Measurements from ENCODE around the gene CYS1. TPM values are rescaled to one million over a fixed set of nuclear protein-coding genes. Genes with fewer than 3 reads are reported as not detected.

The CYS1 gene
- total RNA-seq, 1 experiment from 2014 or later: 1.2 TPM

GRCh38 chr2:10095175-10095574 is 15.0 kb upstream of the CYS1 start (continued):
- TF ChIP-seq, protein P1, sequence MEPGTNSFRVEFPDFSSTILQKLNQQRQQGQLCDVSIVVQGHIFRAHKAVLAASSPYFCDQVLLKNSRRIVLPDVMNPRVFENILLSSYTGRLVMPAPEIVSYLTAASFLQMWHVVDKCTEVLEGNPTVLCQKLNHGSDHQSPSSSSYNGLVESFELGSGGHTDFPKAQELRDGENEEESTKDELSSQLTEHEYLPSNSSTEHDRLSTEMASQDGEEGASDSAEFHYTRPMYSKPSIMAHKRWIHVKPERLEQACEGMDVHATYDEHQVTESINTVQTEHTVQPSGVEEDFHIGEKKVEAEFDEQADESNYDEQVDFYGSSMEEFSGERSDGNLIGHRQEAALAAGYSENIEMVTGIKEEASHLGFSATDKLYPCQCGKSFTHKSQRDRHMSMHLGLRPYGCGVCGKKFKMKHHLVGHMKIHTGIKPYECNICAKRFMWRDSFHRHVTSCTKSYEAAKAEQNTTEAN (CRISPR knock-in tag; IDR thresholded peaks at IDR 0.05): no peak
- no peak for TF ChIP-seq MXD4 (CRISPR knock-in tag; IDR thresholded peaks at IDR 0.05; ENCODE audit: borderline replicate concordance)

GRCh38 chr2:10094271-10094814 is 14.1 kb upstream of the CYS1 start:
- CTCF ChIA-PET: interaction anchor here (0.5 to 3.6 kb wide), 7 partner anchors 13 to 315 kb away, joined by 3 to 28 read pairs (median 5); partner anchors contain the start of gene CYS1
- POLR2A ChIA-PET: no interaction called here
- H3K27ac Mint-ChIP-seq: peak overlapping the region; percentile 9; the same call in 1 of the 2 replicates
- no peak for ATAC-seq
- H3K4me3 Mint-ChIP-seq: no peak overlapping the region
- TF ChIP-seq CREB1 (CRISPR knock-in tag; IDR thresholded peaks at IDR 0.05) (no peak), ZNF396 (CRISPR knock-in tag; IDR thresholded peaks at IDR 0.05; ENCODE audit: borderline replicate concordance) (no peak), ZNF416 (CRISPR knock-in tag; IDR thresholded peaks at IDR 0.05) (no peak), RELA (CRISPR knock-in tag; IDR thresholded peaks at IDR 0.05; ENCODE audit: borderline replicate concordance) (no peak), NFE2L1 (CRISPR knock-in tag; IDR thresholded peaks at IDR 0.05) (no peak), USF2 (CRISPR knock-in tag; IDR thresholded peaks at IDR 0.05) (no peak), ZNF138 (CRISPR knock-in tag; conservative IDR thresholded peaks at IDR 0.05) (no peak), ELF4 (CRISPR knock-in tag; IDR thresholded peaks at IDR 0.05; ENCODE audit: low read depth) (no peak), USF1 (CRISPR knock-in tag; IDR thresholded peaks at IDR 0.05) (no peak)
- TF ChIP-seq, protein P2, sequence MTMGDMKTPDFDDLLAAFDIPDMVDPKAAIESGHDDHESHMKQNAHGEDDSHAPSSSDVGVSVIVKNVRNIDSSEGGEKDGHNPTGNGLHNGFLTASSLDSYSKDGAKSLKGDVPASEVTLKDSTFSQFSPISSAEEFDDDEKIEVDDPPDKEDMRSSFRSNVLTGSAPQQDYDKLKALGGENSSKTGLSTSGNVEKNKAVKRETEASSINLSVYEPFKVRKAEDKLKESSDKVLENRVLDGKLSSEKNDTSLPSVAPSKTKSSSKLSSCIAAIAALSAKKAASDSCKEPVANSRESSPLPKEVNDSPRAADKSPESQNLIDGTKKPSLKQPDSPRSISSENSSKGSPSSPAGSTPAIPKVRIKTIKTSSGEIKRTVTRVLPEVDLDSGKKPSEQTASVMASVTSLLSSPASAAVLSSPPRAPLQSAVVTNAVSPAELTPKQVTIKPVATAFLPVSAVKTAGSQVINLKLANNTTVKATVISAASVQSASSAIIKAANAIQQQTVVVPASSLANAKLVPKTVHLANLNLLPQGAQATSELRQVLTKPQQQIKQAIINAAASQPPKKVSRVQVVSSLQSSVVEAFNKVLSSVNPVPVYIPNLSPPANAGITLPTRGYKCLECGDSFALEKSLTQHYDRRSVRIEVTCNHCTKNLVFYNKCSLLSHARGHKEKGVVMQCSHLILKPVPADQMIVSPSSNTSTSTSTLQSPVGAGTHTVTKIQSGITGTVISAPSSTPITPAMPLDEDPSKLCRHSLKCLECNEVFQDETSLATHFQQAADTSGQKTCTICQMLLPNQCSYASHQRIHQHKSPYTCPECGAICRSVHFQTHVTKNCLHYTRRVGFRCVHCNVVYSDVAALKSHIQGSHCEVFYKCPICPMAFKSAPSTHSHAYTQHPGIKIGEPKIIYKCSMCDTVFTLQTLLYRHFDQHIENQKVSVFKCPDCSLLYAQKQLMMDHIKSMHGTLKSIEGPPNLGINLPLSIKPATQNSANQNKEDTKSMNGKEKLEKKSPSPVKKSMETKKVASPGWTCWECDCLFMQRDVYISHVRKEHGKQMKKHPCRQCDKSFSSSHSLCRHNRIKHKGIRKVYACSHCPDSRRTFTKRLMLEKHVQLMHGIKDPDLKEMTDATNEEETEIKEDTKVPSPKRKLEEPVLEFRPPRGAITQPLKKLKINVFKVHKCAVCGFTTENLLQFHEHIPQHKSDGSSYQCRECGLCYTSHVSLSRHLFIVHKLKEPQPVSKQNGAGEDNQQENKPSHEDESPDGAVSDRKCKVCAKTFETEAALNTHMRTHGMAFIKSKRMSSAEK (CRISPR knock-in tag; IDR thresholded peaks at IDR 0.05; ENCODE audit: borderline replicate concordance): no peak
- TF ChIP-seq, protein P3, sequence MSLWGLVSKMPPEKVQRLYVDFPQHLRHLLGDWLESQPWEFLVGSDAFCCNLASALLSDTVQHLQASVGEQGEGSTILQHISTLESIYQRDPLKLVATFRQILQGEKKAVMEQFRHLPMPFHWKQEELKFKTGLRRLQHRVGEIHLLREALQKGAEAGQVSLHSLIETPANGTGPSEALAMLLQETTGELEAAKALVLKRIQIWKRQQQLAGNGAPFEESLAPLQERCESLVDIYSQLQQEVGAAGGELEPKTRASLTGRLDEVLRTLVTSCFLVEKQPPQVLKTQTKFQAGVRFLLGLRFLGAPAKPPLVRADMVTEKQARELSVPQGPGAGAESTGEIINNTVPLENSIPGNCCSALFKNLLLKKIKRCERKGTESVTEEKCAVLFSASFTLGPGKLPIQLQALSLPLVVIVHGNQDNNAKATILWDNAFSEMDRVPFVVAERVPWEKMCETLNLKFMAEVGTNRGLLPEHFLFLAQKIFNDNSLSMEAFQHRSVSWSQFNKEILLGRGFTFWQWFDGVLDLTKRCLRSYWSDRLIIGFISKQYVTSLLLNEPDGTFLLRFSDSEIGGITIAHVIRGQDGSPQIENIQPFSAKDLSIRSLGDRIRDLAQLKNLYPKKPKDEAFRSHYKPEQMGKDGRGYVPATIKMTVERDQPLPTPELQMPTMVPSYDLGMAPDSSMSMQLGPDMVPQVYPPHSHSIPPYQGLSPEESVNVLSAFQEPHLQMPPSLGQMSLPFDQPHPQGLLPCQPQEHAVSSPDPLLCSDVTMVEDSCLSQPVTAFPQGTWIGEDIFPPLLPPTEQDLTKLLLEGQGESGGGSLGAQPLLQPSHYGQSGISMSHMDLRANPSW (CRISPR knock-in tag; conservative IDR thresholded peaks at IDR 0.05; ENCODE audit: low read depth): no peak
- H3K27me3 Mint-ChIP-seq (ENCODE audit: low read depth): peaks cover 8% of the 10 kb centered on the region
- peak; percentile 28 for DNase-seq (ENCODE audit: low spot score)
- peaks cover 40% of the 10 kb centered on the region for H3K4me1 Mint-ChIP-seq
- H3K9me3 Mint-ChIP-seq: peaks cover 10% of the 10 kb centered on the region
- no peaks in the 10 kb centered on the region for H3K36me3 Mint-ChIP-seq
